Glomerular visceral epithelial cell (primary cell): ENCODE data around the gene STAB2.

ENCODE experiments used
- DNase-seq: peaks from one replicate; pipeline ENCODE4 v3.0.0-alpha.2; 2016; ENCODE audit errors: extremely low spot score

STAB2 gene, protein sequence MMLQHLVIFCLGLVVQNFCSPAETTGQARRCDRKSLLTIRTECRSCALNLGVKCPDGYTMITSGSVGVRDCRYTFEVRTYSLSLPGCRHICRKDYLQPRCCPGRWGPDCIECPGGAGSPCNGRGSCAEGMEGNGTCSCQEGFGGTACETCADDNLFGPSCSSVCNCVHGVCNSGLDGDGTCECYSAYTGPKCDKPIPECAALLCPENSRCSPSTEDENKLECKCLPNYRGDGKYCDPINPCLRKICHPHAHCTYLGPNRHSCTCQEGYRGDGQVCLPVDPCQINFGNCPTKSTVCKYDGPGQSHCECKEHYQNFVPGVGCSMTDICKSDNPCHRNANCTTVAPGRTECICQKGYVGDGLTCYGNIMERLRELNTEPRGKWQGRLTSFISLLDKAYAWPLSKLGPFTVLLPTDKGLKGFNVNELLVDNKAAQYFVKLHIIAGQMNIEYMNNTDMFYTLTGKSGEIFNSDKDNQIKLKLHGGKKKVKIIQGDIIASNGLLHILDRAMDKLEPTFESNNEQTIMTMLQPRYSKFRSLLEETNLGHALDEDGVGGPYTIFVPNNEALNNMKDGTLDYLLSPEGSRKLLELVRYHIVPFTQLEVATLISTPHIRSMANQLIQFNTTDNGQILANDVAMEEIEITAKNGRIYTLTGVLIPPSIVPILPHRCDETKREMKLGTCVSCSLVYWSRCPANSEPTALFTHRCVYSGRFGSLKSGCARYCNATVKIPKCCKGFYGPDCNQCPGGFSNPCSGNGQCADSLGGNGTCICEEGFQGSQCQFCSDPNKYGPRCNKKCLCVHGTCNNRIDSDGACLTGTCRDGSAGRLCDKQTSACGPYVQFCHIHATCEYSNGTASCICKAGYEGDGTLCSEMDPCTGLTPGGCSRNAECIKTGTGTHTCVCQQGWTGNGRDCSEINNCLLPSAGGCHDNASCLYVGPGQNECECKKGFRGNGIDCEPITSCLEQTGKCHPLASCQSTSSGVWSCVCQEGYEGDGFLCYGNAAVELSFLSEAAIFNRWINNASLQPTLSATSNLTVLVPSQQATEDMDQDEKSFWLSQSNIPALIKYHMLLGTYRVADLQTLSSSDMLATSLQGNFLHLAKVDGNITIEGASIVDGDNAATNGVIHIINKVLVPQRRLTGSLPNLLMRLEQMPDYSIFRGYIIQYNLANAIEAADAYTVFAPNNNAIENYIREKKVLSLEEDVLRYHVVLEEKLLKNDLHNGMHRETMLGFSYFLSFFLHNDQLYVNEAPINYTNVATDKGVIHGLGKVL (N-terminal part only)

DNA sequence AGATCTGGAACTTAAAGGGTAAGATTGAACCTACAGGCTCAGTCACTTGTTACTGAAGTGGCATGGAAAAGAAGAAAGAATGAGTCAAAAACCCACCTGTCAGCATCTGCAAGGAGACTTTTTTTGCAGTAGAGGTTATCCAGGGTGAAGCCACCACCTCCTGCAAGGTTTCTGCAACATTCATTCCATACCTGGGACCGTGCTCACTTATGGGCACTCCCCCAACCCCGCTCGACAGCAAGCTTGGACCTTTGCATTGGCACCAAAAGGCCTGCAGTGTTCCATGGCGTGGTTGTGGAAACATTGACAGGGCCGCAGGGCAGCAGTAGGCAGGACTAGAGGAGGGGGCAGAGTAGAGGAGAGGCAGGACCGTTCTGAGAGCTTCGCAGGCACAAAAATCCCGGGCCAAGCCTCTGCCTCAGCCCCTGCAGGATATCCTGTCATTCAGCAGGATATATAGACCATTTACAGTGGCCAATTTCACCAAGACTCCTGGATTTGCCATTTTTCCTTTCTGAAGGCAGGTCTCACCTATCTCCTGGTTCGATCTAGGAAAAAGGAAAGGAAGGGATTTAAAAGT, at the start of gene STAB2:
TSS of gene STAB2 (plus strand) at position 483 of the 580 bp plus-strand sequence. CDS start 204 bp downstream, outside the sequence.
- DNase-seq: no peak

DNA sequence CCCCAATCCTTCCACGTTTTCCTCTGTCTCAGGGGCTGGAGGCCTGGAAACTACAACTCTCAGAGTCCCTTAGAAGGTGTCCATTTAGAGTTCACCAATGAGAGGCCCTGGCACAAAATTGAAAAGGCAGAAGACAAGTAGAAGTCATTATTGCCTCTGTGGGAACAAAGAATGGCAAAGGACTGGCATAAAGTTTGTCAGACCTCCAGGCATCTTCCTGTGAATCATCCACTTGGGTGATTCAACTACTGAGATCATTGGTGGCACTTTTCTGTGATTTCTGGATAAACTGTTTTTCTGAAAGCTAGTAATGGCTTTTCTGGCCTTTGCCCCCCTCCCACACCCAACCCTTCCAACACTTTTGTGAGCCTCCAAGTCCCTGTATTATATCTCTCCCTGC, 48.7 kb upstream of the STAB2 start:
- no peak for DNase-seq

DNA sequence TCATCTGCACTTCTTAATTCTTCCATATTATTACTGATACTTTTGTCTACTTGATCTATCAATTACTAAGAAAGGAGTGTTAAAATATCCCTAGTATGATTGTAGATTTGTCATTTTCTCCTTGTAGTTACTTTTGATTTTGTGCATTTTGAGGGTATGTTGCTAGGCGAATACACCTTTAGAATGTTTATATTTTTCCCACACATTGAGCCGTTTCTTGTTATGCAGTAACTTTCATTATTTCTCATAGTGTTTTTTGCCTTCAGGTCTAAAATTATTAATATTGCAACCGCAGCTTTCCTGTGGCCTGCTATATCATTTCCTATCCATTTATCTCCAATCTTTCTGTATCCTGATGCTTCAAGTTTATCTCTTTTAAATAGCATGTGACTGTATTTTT, 46.8 kb upstream of the STAB2 start:
- no peak for DNase-seq

DNA sequence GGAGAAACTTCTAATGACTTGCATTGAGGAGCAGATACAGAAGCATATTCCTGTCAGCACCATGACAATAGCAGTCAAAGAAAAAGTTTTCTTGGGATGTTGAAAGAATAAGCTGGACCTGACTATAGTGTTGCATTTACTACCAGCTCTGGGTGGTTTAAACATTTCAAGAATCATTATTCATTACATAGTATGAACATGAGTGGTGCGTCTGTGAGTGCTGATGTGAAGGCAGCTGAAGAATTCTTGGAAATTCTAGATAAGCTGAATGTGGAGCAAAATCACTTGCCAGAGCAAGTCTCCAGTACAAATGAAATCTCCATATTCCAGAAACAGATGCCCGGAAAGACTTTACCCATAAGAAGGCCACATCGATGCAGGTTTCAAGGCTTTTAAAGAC, 45.0 kb upstream of the STAB2 start:
- DNase-seq: no peak

DNA sequence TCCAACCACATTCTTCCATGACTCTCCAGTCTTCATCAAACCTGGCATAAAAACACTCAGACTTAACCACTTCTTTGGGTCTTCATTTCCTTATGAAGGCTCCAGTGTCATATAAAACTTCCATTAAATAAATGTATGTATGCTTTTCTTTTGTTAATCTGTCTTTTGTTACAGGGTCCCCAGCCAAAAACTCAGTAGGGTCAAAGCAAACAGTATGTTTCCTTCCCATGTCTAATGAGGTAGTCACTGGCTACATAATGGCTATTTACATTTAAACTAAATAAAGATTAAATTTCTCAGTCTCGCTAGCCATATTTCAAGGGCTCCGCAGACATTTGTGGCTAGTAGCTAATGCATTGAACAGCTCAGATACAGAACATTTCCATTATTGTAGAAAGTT, 40.1 kb upstream of the STAB2 start:
- DNase-seq: no peak

DNA sequence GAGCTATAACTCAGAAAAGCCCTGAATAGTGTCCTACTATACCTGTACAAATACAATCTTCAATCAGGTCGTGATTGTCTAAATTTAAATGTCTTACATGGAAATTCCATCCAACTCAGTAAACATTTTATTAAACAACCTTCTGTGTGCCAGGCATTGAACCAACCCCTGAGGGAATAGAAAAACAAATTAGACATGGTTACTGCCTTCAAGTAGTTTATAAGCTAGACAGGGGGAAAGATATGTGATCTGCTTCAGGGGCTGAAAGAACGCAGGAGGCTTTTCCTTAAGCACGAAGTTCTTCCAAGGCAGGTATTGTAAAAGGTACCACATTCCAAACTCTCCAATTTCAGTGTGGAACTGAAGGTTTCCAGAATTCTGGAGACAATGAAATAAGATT, 39.7 kb upstream of the STAB2 start:
- no peak for DNase-seq

DNA sequence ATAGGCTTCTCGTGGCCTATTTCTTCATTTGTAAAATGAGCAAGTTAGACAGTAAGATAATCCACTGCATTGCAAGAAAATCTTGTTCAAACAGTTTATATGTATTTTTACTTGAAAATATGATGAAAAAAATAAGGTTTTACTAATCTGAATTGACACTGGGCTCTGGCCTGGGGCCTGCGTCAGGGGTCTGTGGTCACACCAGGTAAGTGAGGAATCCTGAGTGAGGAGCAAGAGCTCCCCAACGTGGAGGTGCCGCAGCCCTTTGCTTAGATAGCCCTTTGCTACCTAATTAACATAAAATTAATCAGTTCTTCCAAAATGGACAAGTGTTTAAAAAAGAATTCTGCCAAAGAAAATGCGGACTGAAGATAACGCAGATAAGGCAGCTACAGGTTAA, 39.1 kb upstream of the STAB2 start:
- DNase-seq: no peak

DNA sequence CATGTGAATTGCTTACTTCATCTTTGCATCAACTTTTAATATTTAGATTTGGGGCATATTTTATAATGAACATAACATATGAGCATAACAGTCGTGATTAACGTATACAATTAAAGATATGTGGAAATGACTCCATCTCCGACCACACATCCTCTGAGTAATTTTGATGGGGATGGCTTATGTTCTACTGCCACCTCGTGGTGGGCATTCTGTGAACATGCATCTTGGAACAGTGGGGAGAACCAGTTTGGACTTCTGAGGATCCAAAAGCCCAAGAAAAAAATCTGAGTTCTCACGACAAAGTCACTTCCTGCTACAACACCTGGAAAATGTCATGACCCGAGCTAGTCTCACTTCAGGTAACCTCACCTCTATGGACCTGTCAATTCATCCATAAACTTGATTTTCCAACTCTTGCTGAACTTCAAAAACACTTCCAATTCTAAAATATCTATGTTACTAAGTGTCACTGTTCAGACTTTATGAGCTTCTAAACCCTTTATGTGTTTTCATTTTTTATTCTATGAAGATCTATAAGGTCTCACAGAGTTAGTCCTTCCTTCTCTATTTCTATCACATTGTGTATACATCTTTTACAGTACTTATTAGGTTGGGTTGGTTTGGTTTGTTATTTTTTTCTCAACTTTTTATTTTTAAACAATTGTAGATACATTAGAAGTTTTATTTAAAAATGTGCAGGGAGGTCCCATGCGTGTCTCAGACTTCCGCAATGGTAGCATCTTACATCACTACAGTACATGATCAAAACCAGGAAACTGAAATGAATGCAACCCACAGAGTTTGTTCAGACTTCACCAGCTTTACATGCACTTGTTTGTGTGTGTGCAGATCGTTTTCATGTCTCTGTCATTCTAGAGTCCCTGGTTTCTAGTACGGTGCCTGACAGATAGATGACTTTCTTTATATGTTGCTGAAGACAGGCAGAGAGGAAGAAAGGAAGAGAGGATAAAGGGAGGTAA, 38.2 kb upstream of the STAB2 start:
- peak; percentile 58 for DNase-seq

DNA sequence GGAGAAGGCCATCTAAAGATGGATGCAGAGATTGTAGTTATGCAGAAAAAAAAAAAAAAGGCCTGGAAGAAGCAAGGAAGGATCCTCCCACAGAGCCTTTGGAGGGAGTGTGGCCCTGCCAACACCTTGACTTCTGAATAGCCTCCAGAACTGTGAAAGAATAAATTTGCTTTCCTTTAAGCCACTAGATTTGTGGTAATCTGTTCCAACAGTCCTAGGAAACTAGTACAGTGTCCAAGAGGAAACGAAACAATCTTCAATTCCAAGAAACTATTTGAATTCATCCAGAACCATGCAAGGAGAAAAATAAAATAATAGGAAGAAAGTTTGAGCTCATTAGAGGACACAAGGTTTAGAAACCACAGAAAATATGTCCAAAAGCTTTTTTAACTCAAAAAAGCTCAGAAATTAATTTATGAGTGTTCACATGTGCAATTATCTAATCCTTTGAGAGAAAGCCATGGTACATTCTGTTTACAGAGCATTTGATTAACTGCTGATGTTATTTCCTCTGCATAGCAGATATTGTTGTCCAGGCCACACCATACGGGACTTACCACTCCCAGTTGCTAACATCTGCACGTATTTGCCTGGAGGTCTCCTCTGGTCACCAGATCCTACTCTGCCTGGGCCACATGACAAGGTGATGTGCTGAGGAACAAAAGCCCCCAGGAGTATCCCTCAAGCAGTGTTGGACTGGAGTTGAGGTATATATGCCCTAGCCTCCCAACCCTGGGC, 30.0 kb upstream of the STAB2 start:
- no peak for DNase-seq

DNA sequence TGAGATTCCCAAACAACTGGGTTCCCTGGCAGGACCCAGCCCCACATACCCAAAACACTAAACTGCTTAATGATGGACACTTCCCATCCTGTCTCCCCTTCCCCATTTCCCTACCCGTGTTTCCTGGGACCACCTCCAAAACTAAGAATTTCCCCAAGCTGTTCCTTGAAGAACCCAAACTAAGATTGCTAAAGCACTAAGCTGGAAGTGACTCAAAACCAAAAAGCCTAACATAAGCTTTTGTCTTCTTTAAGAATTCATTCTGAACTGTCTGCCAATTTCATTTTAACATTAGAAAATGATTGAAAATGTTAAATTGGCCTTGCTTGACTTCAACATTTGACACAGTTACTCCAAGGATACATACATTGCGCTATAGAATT, 29.5 kb upstream of the STAB2 start:
- DNase-seq: no peak

DNA sequence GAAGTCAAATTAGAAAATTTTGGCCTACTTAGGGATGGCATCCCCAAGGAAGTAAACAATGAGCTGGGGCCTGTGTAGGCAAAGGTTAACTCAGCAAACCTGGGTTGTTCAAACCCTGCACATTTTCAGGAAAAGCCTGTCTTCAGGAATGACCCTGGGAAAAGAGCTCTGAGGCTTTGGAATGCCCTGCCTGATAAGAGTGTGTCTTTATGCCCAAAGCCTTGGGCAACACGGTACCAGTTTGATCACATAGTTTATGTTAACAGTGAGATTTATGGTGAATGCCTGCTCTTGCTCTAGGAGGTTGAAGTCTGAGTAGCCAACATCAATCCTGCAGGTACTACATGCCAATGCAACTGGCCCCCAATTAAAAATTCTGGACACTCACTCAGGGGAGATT, 28.2 kb upstream of the STAB2 start:
- DNase-seq: no peak

DNA sequence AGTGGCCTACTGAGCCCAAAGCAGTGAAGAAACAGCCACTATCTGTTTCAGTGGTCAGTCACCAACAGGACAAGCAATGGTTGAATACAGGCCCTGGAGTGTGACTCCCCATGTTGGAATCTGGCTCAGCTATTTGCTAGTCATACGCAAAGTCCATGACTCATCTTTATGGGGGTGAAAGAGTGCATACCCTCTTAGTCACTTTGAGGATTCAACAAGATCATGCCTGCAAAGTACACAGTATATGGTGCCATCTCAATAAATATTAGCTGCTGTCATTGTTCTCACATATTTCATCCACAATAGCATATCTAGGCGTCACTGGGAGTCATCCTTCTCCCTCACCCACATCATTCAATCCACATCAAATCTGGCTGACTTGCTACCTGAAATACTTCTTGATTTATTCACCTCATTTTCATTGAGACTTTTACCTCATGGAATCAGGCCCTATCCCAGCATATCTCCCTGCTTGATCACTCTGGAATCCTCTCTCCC, 26.4 kb upstream of the STAB2 start:
- DNase-seq: peak; percentile 89

DNA sequence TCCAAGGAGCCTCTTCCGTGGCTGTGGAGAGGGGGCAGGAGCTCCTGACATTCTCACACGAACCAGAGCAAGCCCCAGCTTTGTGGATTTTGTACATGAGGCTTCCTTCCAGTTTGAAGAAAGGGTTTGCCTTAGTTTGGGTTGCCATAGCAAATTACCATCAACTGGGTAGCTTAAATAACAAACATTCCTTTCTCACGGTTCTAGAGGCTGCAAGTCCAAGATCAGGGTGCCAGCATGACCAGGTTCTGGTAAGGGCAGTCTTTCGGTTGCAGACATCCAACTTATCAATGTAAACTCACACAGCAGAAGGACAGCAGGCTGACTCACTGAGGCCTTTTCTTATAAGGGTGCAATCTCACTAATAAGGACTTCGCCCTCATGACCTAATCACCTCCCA, 25.9 kb upstream of the STAB2 start:
- DNase-seq: peak; percentile 7

DNA sequence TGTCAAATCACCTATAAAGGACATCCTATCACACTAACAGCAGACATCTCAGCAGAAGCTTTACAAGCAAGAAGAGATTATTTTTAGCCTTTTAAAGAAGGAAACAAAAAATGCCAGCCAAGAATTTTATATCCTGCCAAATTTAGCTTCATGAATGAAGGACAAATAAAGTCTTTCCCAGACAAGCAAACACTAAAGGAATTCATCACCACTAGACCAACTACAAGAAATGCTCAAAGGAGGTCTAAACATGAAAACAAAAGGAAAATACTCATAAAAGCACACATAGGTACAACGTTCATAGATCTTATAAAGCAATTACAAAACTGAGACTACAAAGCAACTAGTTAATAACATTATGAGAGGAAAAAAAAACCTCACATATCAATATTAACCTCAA, 20.7 kb upstream of the STAB2 start:
- no peak for DNase-seq

DNA sequence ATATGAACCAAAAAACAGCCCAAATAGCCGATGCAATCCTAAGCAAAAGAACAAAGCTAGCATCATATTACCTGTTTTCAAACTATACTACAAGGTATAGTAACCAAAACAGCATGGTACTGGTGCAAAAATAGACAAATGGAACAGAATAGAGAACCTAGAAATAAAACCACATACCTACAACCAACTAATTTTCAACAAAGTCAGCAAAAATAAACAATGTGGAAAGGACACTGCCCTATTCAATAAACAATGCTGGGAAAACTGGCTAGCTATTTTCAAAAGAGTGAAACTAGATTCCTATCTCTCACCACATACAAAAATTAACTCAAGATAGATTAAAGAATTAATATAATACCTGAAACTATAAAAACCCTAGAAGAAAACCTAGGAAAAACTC, 17.8 kb upstream of the STAB2 start:
- DNase-seq: no peak

DNA sequence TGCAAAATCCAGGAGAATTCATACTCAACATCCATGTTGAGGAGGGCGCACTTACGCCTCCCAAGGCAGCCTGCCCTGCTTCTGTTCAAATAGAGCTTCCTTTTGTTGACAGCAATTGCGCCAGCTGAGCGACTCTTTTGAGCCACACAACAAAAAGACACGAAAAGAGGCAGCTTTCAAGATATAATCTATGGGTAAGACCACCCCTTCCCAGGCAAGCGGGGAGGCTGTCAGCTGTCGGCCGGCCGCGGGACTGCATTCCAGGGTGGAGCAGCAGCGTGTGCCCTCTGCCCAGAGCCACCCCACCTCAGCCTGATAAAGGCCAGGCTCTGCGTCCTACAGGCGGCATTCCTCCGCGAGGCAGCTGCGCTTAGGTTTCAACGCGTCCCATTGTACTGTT, 15.8 kb upstream of the STAB2 start:
- DNase-seq: no peak

DNA sequence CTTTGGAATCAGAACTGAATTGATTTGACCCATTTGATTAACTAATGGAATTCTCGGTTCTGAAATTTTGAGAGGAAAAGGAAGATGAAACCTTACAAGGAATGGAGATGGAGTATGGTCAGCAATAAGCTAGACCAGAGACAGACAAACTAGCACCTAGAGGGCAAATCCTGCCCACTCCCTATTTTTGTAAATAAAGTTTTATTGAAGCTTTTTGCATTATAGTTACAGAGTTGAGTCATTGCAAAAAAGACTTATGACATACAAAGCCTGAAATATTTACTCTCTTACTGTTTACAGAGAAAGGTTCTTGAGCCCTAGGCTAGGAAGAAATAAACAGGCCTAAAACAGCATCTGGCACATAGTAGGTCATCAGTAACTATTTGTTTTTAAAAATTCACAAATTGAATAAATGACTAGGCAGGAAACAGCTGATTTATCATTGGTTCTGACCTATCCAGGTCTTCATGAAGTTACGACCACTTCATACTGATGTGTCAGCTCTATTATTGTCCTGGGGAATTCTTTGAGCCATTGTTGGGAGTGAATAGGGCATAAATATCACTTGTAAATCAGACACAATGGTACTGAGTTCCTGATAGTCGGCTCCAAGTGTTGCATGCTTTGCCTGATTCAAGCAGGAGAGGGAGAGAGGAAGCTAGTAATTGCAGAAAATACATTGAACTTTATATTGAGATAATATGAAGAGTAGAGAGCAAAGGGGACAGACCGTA, 14.6 kb upstream of the STAB2 start:
- no peak for DNase-seq

DNA sequence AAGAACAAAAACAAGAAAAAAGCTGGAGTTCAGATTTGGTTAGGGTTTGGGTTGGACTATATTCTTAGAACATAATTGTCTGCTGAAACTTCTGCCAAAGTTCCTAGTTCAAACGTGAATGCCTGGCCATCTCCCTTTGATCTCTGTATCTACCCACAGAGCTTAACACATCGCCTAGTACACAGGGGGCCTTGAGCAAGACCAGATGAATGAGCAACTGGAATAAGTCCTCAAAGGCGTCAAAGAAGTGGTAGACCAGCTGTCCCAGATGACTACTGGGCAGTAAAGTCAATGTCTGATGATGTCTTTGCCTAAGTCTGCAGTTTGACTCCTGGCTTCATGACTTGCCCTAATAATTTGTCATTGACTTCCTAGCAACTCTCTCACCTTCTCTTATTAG, 13.9 kb upstream of the STAB2 start:
- DNase-seq: no peak

DNA sequence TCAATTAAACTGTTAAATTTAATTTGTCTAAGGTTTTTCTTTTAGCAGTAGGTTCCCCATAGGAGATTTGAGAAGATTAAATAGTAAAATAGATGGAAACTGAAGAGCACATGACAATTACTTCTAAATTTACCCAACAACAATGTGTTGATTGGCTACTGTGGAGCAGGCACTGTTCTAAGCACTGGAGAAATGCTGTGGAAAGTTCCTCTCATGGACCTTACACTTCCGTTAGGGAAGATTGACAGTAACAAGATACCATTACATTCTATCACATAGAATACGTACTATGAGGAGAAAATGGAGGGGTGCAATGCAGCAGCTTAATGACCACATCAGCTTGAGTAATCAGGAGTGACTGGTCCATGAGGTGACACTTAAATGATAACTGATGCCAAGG, 8.1 kb upstream of the STAB2 start:
- no peak for DNase-seq
